GM18502 (cell line): ENCODE measurements around the gene PRKAB1.

Source experiments
- ATAC-seq: cut with Tn5 transposase; IDR thresholded peaks from one replicate; pipeline ENCODE4 v1.9.1; 2021; ENCODE audit warnings: mild to moderate bottlenecking; ENCODE audit not compliant: unreplicated experiment, poor library complexity

PRKAB1 gene

GRCh38 chr12:119710374-119710964 is 42.5 kb downstream of the PRKAB1 start:
- ATAC-seq: no peak

DNA sequence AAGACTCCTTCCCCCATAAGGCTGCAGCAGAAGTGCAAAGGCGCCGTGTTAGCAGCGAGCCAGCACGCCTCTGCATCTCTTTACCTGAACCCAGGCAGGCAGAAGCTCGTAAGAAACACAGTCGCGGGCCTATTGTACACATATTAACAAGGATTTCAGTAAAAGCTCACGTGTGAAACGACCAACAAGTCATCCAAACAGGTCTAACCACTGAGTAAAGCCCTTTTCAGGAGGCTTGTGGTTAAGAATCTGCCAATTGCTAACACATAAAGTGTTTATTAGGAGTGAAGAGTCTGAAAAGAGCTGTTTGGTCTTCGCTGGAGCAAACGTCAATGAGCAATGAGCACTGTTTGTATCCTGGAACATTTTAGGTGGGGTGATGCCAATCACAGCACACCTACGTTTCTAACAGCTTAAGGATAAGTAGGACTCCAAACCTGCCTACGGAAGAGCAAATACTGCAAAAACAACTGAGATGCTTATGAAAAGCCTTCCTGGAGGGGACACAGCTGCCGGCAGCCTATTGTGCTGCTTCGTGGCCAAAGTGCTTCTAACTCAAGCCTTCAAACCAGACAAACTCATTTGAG is 43.1 kb downstream of the PRKAB1 start:
- no peak for ATAC-seq

GRCh38 chr12:119711693-119712092 is 43.8 kb downstream of the PRKAB1 start:
- ATAC-seq: no peak

DNA sequence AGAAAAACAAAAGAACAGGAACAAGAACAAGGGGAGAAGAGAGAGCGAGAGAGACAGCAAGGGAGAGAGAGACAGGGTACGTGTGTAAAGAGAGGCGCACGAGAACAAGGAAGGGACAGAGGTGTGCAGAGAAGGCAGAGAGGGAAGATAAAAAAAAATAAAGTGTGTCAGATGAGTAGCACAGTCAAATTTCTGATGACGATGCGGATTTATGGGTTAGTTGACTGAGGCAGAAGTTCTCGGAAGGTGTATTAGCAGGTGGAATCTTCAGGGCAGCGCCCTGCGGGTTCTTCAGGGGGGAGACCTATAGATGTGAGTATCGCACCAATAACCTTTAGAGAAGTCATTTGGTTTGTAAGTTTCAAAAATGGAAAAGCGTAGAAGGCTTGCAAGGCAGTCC is 44.8 kb downstream of the PRKAB1 start:
- no peak for ATAC-seq

DNA sequence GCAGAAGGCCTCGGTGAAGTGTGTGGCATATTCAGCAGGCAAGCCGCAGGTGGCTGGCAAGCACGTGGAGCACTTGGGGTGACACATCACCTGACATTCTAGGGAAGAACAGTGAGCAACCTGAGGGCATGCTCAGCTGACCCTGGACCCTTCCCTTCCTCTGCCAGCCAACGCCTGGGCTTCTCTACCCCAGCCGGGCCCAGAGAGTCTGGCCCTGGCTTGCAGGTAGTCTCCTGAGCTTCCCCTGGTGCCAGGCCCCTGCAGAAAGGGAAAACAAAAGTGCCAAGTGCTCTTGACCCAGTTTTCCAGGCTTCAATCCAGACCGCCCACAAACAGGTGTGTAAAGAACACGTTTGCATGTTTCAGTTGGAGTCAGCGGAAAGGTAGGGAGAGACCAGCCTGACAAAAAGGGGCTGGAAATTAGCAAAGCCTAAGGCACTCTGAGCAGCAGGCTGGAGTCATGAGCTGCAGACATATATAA is 45.7 kb downstream of the PRKAB1 start:
- ATAC-seq: no peak

DNA sequence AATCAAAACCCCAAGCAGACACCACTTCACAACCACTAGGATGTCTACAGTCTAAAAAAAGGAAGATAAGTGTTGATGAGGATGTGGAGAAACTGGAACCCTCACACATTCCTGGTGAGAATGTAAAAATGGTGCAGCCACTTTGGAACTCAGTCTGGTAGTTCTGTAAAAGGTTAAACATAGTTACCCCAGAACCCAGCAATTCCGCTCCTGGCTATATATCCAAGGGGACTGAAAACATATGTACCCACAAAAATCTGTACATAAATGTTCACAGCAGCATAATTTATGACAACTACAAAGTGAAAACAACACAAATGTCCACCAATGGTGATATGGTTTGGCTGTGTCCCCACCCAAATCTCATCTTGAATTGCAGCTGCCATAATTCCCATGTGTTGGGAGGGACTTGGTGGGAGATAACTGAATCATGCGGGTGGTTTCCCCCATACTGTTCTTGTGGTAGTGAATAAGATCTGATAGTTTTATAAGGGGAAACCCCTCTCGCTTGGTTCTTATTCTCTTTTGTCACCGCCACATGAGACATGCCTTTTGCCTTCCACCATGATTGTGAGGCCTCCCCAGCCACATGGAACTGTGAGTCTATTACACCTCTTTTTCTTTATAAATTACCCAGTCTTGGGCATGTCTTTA is 46.8 kb downstream of the PRKAB1 start:
- no peak for ATAC-seq

GRCh38 chr12:119715268-119715620 is 47.3 kb downstream of the PRKAB1 start:
- ATAC-seq: no peak

DNA sequence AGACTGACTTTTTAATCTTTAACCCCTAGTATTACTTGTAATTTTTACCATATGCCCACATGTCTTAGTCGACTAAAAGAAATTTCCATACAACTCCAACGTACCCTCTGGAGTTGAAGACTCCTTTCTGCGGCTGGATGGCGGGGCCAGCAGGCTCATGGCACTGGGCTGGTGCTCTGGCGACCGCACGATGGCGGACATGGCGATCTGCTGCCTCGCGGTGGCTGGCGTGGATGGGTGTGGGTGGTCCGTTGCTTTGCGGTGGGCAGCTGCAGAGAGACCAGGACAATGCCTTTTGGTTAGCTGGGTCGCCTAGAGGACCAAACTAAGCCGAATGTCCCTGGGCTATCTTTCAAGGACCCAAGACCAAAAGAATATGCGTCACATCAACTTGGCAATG is 50.2 kb downstream of the PRKAB1 start:
- no peak for ATAC-seq

DNA sequence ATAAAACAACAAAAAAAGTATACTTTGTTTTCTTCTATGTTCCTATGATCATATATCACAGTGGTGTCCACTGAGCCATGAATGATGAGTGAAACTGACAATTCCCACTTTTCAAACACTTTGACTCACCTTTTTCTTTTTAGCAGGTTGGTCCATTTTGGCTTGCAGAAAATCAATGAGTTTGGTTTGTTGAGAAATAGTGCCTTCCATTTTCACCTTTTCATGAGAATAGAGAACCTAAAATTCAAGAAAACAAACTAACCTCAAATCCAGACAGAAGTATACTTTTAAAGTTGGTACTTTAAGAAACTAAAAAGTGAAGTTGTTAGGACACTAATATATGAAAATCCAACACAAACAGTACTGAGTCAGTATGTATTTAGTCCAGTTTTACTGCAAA is 52.4 kb downstream of the PRKAB1 start:
- no peak for ATAC-seq

DNA sequence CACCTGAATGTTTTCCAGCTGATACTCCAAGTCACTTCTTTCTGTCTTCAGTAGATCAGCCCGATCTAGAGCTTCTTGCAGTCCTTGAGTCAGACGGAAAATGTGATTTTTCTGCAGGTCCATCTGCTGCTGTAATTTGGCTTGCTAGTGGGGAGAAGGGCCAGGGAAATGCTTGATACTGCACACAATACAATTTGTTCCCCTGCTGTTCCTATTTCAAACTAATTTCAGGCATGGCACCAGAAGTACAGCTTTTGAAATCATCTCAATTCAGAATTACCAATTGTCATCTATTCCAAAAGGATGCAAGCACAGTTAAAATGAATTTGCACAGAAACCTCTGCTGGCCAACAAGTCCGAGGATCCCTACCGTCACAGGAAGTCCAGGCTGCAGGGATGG is 53.4 kb downstream of the PRKAB1 start:
- ATAC-seq: no peak

GRCh38 chr12:119725523-119725922 is 57.6 kb downstream of the PRKAB1 start:
- ATAC-seq: no peak

DNA sequence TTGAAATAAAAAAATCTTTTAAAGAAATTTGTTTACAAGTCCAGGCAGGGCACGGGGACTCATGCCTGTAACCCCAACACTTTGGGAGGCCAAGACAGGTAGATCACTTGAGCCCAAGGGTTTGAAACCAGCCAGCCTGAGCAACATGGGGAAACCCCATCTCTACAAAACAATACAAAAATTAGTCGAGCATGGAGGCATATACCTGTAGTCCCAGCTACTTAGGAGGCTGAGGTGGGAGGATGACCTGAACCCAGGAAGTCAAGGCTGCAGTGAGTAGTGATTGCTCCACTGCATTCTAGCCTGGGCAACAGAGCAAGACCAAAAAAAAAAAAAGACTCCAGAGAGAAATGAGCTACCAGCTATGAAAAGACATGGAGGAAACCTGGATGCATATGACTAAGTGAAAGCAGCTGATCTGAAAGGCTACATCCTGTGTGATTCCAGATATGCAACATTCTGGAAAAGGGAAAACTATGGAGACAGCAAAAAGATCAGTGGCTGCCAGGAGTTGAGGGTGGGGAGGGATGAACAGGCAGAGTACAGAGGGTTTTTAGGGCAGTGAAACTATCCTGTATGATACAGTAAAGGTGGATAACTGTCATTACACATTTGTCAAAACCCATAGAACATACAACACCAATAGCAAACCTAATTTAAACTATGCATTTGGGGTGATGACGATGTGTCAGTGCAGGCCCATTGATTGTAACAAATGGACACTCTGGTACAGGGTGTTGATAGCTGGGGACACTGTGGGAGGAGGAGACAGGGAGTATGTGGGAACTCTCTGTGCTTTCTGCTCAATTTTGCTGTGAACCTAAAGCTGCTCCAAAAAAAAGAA is 59.9 kb downstream of the PRKAB1 start:
- no peak for ATAC-seq

- no peak for ATAC-seq
These were observed 60.5 kb downstream of the PRKAB1 start for GRCh38 chr12:119728444-119728745.

DNA sequence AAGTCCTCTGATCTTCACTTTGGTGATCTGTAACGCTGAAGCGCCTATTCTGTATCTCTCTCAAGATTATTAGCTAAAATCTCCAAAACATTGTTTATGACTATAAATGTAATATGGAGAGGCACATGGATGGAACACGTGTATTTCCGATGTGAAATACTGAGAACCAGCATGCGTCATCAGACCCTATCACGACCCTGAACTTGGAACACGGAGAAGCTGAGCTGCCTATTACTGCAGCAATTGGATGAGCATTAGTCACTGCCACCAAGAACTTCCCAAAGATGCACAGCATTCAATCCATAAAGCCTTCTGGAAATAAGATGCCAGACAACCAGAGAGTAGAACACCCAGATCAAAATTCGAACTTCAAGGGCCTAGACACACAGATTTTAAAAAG is 61.9 kb downstream of the PRKAB1 start:
- ATAC-seq: no peak

- ATAC-seq: no peak
These were observed 62.4 kb downstream of the PRKAB1 start for GRCh38 chr12:119730381-119730780.
